ENCODE measurements around the gene GLRX5.

GRCh38 chr14:95521001-95521400, 13.8 kb upstream of the GLRX5 start:
- TF ChIP-seq, protein P1, sequence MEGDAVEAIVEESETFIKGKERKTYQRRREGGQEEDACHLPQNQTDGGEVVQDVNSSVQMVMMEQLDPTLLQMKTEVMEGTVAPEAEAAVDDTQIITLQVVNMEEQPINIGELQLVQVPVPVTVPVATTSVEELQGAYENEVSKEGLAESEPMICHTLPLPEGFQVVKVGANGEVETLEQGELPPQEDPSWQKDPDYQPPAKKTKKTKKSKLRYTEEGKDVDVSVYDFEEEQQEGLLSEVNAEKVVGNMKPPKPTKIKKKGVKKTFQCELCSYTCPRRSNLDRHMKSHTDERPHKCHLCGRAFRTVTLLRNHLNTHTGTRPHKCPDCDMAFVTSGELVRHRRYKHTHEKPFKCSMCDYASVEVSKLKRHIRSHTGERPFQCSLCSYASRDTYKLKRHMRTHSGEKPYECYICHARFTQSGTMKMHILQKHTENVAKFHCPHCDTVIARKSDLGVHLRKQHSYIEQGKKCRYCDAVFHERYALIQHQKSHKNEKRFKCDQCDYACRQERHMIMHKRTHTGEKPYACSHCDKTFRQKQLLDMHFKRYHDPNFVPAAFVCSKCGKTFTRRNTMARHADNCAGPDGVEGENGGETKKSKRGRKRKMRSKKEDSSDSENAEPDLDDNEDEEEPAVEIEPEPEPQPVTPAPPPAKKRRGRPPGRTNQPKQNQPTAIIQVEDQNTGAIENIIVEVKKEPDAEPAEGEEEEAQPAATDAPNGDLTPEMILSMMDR (IDR thresholded peaks at IDR 0.05), result no peak
- no peak for TF ChIP-seq POLR2A (IDR thresholded peaks at IDR 0.05)

Measured in uterus (tissue), 2 donors.